HG02884 (cell line): Measurements from ENCODE around the gene RBCK1.
"Not testable (repeated sequence)": the region's sequence is repeated elsewhere in the genome, so short reads cannot be mapped to it uniquely, and the experiment has no call there.

Source experiments
- ATAC-seq: cut with Tn5 transposase; IDR thresholded peaks from one replicate; pipeline ENCODE4 v1.9.1; 2021; ENCODE audit warnings: mild to moderate bottlenecking, moderate library complexity; ENCODE audit not compliant: unreplicated experiment

The RBCK1 gene

GRCh38 chr20:434221-434620 lies 26.1 kb downstream of the RBCK1 start:
- ATAC-seq, result no peak

- no peak for ATAC-seq
These were observed 26.7 kb downstream of the RBCK1 start for GRCh38 chr20:434661-435419.

- ATAC-seq, result no peak
These were observed 27.5 kb downstream of the RBCK1 start for GRCh38 chr20:435558-435957.

DNA sequence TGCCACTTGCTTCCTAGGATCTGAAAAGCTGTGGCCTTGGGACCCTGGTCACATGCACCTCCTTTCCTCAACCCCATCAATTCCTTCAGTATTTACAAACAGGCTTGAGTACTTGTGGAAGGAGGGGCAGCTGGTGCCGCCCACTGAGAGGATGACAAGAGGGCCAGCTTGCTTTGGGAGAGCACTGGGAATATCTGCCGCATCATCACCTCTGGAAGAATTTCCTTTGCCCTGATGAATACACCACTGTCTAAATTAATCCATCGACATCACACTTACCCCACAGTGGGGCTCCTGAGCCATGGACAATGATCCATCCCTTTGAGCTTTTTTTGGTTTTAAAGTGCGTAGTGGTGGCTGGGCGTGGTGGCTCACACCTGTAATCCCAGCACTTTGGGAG lies 28.4 kb downstream of the RBCK1 start:
- ATAC-seq, result no peak

- ATAC-seq, result no peak
These were observed 29.8 kb downstream of the RBCK1 start for GRCh38 chr20:437787-438486.

DNA sequence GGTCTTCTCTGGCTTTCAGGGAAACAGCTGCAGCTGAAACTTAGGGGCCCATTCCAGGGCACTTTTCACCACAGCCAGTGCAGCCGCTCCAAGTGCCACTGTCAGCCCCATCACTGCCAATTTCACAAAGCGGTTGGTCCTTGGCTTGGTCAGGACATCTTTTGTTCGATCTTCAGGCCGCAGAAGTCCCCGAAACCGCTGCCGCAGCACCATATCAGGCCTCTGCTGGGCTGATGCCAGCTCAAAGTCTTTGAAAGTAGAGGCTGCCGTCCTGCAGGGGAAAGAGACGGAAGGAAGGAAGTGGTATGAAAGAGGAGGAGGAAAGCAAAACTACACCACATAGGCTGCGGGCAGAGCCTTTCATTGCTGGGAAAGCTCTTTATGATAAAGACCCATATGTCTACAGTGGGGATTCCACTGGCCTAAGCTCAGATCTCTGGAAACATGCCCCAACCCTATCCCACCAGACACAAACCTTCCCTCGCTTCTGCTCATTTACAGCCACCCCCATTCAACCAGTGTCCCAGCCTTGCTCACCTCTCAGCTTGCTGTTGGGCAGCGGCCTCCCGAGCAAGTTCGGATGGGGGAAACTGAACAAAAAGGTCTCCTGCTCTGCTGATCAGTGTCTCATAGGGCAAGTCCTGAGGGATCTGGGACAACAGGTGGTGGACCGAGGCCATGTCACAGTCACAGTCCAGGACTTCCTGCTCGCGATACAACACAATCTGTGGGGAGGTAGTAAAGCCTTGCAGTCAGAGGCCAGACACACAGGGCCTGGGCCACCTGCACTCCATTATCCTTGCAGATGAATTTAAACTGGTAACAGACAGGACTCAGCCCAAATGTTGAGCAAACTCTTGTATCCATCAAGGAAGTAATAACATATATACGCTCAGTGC lies 30.7 kb downstream of the RBCK1 start:
- no peak for ATAC-seq

DNA sequence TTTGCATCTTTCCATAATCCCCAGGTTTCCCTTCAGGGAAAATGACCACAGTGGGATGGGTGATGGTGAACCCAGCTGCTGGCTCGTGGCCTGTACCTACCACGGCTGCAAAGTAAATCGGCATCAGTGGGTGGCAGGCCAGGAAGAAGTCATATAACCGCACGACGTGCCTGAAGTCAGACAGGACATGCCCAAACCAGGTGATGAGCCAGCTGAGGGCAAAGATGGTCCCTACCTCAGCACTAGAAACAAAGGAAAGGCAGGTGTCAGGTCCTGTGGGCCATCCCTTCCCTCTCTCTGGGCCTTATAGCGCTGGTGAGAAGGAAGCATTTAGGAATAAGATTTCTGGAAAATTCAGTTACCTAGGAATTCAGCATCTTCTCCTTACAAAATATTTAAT lies 32.0 kb downstream of the RBCK1 start:
- no peak for ATAC-seq

DNA sequence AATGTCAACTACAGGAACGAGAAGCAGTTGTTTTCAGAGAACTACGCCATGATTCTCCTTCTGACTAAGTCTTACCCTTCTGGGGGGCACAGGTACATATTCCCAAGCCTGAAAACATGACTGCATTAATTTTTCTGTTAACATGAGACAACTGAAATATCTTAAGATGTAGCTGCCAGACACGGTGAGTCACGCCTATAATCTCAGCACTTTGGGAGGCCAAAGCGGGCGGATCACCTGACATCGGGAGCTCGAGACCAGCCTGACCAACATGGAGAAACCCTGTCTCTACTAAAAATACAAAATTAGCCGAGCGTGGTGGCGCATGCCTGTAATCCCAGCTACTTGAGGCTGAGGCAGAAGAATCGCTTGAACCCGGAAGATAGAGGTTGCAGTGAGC lies 32.5 kb downstream of the RBCK1 start:
- no peak for ATAC-seq

DNA sequence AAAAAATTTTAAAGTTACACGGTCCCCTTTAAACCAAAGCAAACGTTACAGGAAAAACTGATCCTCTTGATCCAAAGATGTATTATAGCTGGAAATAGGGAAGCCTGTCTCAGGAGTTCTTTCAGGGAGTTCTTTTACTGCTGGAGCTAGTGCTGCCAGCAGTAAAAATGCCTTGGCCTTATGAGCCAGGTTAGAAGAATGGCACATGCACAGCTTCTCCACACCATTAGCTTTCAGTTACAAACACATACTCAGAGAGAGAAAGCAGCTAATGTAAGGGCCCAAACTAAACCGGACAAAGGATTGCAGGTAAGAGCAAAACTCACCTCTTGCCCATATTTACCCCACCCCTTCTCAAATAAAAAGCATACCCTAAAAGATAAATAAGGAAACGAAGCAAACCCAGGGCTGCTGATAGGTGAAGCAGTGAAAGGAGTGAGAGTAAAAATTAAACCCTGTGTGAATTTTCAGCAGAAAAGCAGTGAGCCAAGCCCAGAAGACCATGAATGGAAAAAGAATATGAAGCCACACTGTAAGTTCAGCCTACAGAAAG lies 35.2 kb downstream of the RBCK1 start:
- ATAC-seq, result no peak

- ATAC-seq, result no peak
These were observed 36.0 kb downstream of the RBCK1 start for GRCh38 chr20:444117-444516.

DNA sequence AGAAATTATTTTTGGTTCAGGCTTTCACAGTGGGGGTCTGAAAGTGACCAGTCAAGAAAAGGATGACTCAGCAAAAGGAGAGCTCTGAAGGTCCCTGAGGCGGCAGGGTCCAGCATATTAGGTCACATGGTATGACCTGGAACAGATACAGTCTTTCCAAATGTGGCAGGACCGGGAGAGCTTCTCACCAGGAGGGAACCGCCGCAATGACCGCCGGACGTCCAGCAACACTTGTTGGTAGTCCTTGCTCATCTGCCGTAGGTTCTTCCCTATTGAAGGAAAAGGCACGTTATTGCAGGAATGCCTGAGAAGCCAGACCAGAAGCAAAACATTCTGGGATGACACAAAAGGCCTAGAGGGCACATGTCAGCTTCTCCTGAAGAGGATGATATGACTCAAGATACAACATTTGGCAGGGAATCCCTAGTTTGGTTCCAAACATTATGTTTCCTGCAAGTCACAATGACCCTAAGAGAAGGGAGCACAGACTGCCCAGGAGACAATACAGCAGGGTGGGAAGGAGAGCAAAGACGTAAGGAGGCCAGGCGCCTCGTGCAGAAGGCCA lies 36.8 kb downstream of the RBCK1 start:
- ATAC-seq, result no peak

DNA sequence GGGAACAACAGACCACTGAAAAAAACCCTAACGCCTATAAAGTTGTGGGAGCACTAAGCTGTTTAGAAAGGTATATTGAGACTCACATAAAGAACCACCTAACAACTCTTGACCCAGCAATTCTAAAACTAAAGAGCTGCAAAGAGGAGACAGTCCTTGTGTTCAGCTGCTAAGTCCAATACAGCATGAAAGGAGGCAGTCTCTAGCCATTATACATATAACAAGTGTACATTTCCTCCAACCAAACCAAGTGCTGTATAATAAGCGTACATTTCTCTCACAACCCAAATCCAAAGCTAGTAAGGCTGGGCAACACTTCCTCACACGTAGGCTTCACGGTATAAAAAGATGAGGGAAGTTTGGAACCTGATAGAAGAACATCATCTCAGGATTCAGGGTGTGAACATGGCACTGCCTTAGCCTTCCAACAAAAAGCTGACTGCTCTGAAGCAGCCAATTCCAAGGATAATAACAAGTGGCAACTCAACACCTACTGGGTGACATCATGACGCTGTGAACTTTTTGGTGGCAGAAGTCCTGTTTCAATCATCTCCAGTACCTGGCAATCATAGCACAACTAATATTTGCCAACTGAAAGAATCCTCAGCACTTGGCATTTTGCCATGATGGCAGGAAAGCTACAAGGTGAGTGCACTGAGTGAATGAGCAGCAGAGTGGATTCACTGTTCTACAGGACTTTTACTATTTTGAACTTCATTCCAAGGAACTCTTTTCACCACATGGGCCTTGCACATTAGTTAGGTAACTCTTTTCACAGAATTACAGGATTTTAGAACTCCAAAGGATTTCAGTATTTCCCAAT lies 37.6 kb downstream of the RBCK1 start:
- ATAC-seq, result no peak

- ATAC-seq, result not testable (repeated sequence)
These were observed 43.9 kb downstream of the RBCK1 start for GRCh38 chr20:452021-452420.

- ATAC-seq, result no peak
These were observed 46.9 kb downstream of the RBCK1 start for GRCh38 chr20:454951-455350.

- no peak for ATAC-seq
These were observed 50.7 kb downstream of the RBCK1 start for GRCh38 chr20:458776-459175.

- ATAC-seq, result no peak
These were observed 52.1 kb downstream of the RBCK1 start for GRCh38 chr20:460180-460579.

DNA sequence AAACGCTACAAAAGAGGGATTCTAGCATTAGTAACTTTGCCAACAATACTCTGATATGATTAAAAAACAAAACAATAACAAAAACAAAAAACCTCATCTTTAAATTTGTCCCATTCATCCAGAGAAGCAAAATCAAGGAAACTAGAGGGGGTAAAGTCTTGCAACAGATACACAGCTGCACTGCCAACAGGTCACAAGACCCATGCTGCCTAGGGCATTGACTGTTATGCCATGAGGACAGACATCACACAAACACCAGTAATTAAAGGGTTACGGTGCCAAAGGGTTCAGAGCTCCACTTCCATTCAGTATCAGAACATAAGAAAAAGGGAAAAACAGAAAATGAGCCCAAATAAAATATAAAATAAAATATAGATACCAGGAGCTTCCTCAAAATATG lies 52.6 kb downstream of the RBCK1 start:
- no peak for ATAC-seq

- ATAC-seq, result peak; percentile 37
These were observed 53.4 kb downstream of the RBCK1 start for GRCh38 chr20:461254-462198.
